Endothelial cell of umbilical vein (primary cell): Measurements from ENCODE around the gene CD8B2. TPM values are rescaled to one million over a fixed set of nuclear protein-coding genes. Genes with fewer than 3 reads are reported as not detected.

Experiments used
- BruUV-seq: library from RNA; stranded (reverse); fragments of 400-500 nt; replicated peaks from 2 replicates; lab custom pipeline; 2021; lab: Mats Ljungman, UMichigan
- CTCF ChIA-PET: fragments of 300-600, 350-600 bp; sonication (Branson Sonifier 250); formaldehyde crosslinking; loops from one replicate; lab custom pipeline; 2021; ENCODE audit warnings: antibody characterized with exemption, inconsistent platforms; lab: Charles Lee
- POLR2A ChIA-PET: fragments of 300-600, 350-600 bp; sonication (Branson Sonifier 250); formaldehyde crosslinking; loops from one replicate; lab custom pipeline; 2021; ENCODE audit warnings: antibody characterized with exemption, inconsistent platforms; lab: Charles Lee
- DNase-seq: peaks from one replicate; pipeline ENCODE4 v3.0.0-alpha.2; 2011; ENCODE audit warnings: low read depth, low spot score
- FAIRE-seq: peaks from 2 replicates; lab custom pipeline; 2011; peaks lifted over from hg19 to GRCh38; lab: Jason Lieb, UNC
- H2AFZ ChIP-seq: 2 replicates; pipeline ENCODE4 v1.6.0; 2012; ENCODE audit warnings: low read depth, low read length, control low read depth, inconsistent platforms
- H3K27ac ChIP-seq: 2 replicates; pipeline ENCODE4 v1.5.1; 2011; ENCODE audit warnings: low read depth, mild to moderate bottlenecking, control low read depth, low read length, moderate library complexity; ENCODE audit not compliant: insufficient read depth
- H3K27me3 ChIP-seq, 2 experiments: 2 replicates each; pipeline versions ENCODE4 v1.6.0 to v1.6.1; 2011; ENCODE audit warnings: low read length in 2 of 2, mixed read lengths in 1 of 2; ENCODE audit not compliant: control insufficient read depth in 2 of 2, insufficient read depth in 2 of 2
- H3K36me3 ChIP-seq, 2 experiments: 2 replicates in 1 of 2; 3 replicates in 1 of 2; pipeline ENCODE4 v1.5.1; 2011; ENCODE audit warnings: low read length in 2 of 2, mild to moderate bottlenecking in 1 of 2, moderate library complexity in 1 of 2; ENCODE audit not compliant: control insufficient read depth in 2 of 2, insufficient read depth in 2 of 2; ENCODE audit errors: extremely low read depth in 1 of 2
- H3K4me1 ChIP-seq: 3 replicates; pipeline ENCODE4 v1.5.1; 2011; ENCODE audit warnings: mild to moderate bottlenecking, low read length; ENCODE audit not compliant: control insufficient read depth, insufficient read depth; ENCODE audit errors: extremely low read depth
- H3K4me2 ChIP-seq: 2 replicates; pipeline ENCODE4 v1.6.1; 2011; ENCODE audit warnings: low read length, control low read depth, mixed read lengths; ENCODE audit not compliant: insufficient read depth
- H3K4me3 ChIP-seq, 3 experiments: fragments of 200-600 bp in 1 of 3; sonication (generic), shearing (Covaris generic) in 1 of 3; replicated peaks in 1 of 3; 2 replicates each; pipeline ENCODE4 v1.5.1; 2011 to 2016; ENCODE audit warnings: control low read depth in 3 of 3, low read length in 3 of 3, mild to moderate bottlenecking in 2 of 3, inconsistent platforms in 1 of 3, low read depth in 1 of 3, moderate library complexity in 1 of 3; ENCODE audit not compliant: insufficient read depth in 1 of 3
- H3K79me2 ChIP-seq: 2 replicates; pipeline ENCODE4 v1.6.0; 2012; ENCODE audit warnings: low read length, inconsistent platforms; ENCODE audit not compliant: control insufficient read depth, insufficient read depth
- H3K9ac ChIP-seq: replicated peaks from 2 replicates; pipeline ENCODE3; 2011; ENCODE audit warnings: low read length, control low read depth; ENCODE audit not compliant: insufficient read depth; ENCODE audit errors: extremely low read depth
- H3K9me1 ChIP-seq: replicated peaks from 3 replicates; pipeline ENCODE4 v1.6.0; 2011; ENCODE audit warnings: mild to moderate bottlenecking, low read length; ENCODE audit not compliant: control insufficient read depth, insufficient read depth; ENCODE audit errors: extremely low read depth
- H3K9me3 ChIP-seq: replicated peaks from 2 replicates; pipeline ENCODE4 v1.5.1; 2012; ENCODE audit warnings: low read length, inconsistent platforms; ENCODE audit not compliant: control insufficient read depth, insufficient read depth
- H4K20me1 ChIP-seq: replicated peaks from 2 replicates; pipeline ENCODE3; 2011; ENCODE audit warnings: mild to moderate bottlenecking, low read length; ENCODE audit not compliant: control insufficient read depth, insufficient read depth; ENCODE audit errors: extremely low read depth
- CTCF ChIP-seq, 2 donors: IDR thresholded peaks; 1 replicate in 1 of 2; 2 replicates in 1 of 2; pipeline ENCODE4 v1.5.1; 2011; ENCODE audit warnings: low read length in 2 of 2, mild to moderate bottlenecking in 2 of 2, moderate library complexity in 2 of 2, control low read depth in 1 of 2, inconsistent platforms in 1 of 2, low read depth in 1 of 2; ENCODE audit not compliant: insufficient read depth in 1 of 2; ENCODE audit errors: extremely low read depth in 1 of 2
- EZH2 ChIP-seq: IDR thresholded peaks from 2 replicates; pipeline ENCODE4 v1.6.1; 2012; ENCODE audit warnings: borderline replicate concordance, low read depth, mild to moderate bottlenecking, moderate library complexity, low read length, inconsistent platforms; ENCODE audit not compliant: severe bottlenecking
- FOS ChIP-seq: IDR thresholded peaks from 2 replicates; pipeline ENCODE4 v1.6.1; 2011; ENCODE audit warnings: mild to moderate bottlenecking, low read length, moderate library complexity, borderline replicate concordance; ENCODE audit not compliant: insufficient read depth
- GATA2 ChIP-seq: IDR thresholded peaks from 2 replicates; pipeline ENCODE4 v1.7.0; 2011; ENCODE audit warnings: low read depth, mild to moderate bottlenecking, moderate library complexity, mixed read lengths, low read length; ENCODE audit not compliant: insufficient read length, insufficient read depth
- JUN ChIP-seq: IDR thresholded peaks from 2 replicates; pipeline ENCODE4 v1.6.1; 2011; ENCODE audit warnings: borderline replicate concordance, low read depth; ENCODE audit not compliant: insufficient read length, insufficient read depth
- MAX ChIP-seq: IDR thresholded peaks from 2 replicates; pipeline ENCODE4 v1.6.1; 2011; ENCODE audit not compliant: insufficient read depth, insufficient read length
- MYC ChIP-seq: IDR thresholded peaks from one replicate; pipeline ENCODE4 v1.6.1; 2011; ENCODE audit warnings: mild to moderate bottlenecking, low read depth, low read length
- POLR2A ChIP-seq: IDR thresholded peaks from 2 replicates; pipeline ENCODE4 v1.6.1; 2012; ENCODE audit warnings: low read depth, mild to moderate bottlenecking, control low read depth, low read length
- POLR2AphosphoS5 ChIP-seq: IDR thresholded peaks from 2 replicates; pipeline ENCODE4 v1.6.1; 2012; ENCODE audit warnings: low read depth, mild to moderate bottlenecking, control low read depth, low read length, moderate library complexity; ENCODE audit not compliant: insufficient read depth
- dilution Hi-C: fragments of 300-500 bp; cut with MboI; formaldehyde crosslinking; loops from one replicate; pipeline ENCODE4 v1.15.0; 2019; ENCODE audit warnings: low sequenced_read_pairs; ENCODE audit not compliant: extremely low pct_ligation_motif_present
- intact Hi-C: fragments of 100-400 bp; cut with micrococcal nuclease; formaldehyde crosslinking; loops from one replicate; pipeline ENCODE4 v1.10.0; 2022
- polyA plus RNA-seq, 4 experiments: library from polyadenylated mRNA; depleted of rRNA in 3 of 4; stranded (reverse) in 3 of 4; unstranded in 1 of 4; fragments of >200 nt; gene quantifications; 2 replicates each; pipeline versions ENCODE4 v1.2.1 to v1.2.3, GENCODE V29; 2011 to 2012; ENCODE audit warnings: missing spikeins in 1 of 4
- total RNA-seq: library from RNA; stranded (reverse); gene quantifications from 2 replicates; pipeline ENCODE4 v1.2.3, GENCODE V29; 2021

The CD8B2 gene
- total and polyA plus RNA-seq, 2 donors (not counting 3 experiments of a cell fraction or from before 2014, with no cell fraction given) = not detected

- H3K9ac ChIP-seq = no peak overlapping the region
- no peaks in the 10 kb centered on the region for H3K36me3 ChIP-seq
- no peak for FAIRE-seq
Measured at GRCh38 chr2:106562268-106563186, 75.4 kb downstream of the CD8B2 start.

More at GRCh38 chr2:106562268-106563186, 75.4 kb downstream of the CD8B2 start:
- H3K79me2 ChIP-seq = no peaks in the 10 kb centered on the region
- no peaks in the 10 kb centered on the region for H3K27me3 ChIP-seq
- ChIA-PET CTCF (interaction anchor here (1.0 to 1.1 kb wide), 3 partner anchors 20 to 458 kb away, joined by 3 to 10 read pairs (median 5); no protein-coding TSS in a partner anchor), POLR2A (no interaction called here)
- no peak overlapping the region for H3K4me3 ChIP-seq
- dilution Hi-C loops (no loop called here), intact Hi-C loops (no loop called here)
- H3K4me1 ChIP-seq = no peaks in the 10 kb centered on the region
- TF ChIP-seq JUN (no peak), CTCF (IDR thresholded peaks at IDR 0.05; ENCODE audit: extremely low read depth in 1 of 2, insufficient read depth in 1 of 2, low read depth in 1 of 2, low read length in 2 of 2) (no peak), POLR2AphosphoS5 (no peak), FOS (no peak), MAX (no peak), POLR2A (no peak), MYC (no peak), EZH2 (no peak), GATA2 (no peak)
- no peak for DNase-seq
- no peaks in the 10 kb centered on the region for H3K9me1 ChIP-seq
- no peak overlapping the region for H3K27ac ChIP-seq
- no TSS peak for BruUV-seq
- H3K4me2 ChIP-seq = no peak overlapping the region
- no peaks in the 10 kb centered on the region for H3K9me3 ChIP-seq
- H2AFZ ChIP-seq = no peak overlapping the region
- no peaks in the 10 kb centered on the region for H4K20me1 ChIP-seq
